ENCODE data around the gene TTYH2.

DNA sequence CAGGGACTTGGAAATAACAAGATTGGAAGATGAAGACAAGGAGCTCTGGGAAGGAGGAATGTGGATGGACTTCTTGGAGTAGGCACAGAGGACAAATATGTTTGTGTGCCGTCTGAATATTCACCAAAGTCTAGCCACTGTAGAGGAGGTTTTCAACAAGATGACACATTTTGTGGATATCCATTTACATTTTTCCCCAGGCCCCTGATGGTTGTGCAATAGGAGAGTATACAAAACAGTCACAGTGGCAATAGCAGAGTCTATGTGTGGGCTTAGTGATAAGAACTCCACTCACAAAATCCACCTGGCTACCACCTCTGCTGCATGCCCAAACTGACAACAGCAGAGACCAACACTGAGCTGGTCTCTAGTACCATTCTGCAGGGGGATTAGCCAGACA is 42.4 kb upstream of the TTYH2 start:
- TF ChIP-seq, protein P1, sequence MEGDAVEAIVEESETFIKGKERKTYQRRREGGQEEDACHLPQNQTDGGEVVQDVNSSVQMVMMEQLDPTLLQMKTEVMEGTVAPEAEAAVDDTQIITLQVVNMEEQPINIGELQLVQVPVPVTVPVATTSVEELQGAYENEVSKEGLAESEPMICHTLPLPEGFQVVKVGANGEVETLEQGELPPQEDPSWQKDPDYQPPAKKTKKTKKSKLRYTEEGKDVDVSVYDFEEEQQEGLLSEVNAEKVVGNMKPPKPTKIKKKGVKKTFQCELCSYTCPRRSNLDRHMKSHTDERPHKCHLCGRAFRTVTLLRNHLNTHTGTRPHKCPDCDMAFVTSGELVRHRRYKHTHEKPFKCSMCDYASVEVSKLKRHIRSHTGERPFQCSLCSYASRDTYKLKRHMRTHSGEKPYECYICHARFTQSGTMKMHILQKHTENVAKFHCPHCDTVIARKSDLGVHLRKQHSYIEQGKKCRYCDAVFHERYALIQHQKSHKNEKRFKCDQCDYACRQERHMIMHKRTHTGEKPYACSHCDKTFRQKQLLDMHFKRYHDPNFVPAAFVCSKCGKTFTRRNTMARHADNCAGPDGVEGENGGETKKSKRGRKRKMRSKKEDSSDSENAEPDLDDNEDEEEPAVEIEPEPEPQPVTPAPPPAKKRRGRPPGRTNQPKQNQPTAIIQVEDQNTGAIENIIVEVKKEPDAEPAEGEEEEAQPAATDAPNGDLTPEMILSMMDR (IDR thresholded peaks at IDR 0.05; ENCODE audit: insufficient read depth, low read length, poor library complexity, severe bottlenecking), result no peak
- no peak for TF ChIP-seq EZH2phosphoT487 (conservative IDR thresholded peaks at IDR 0.05; ENCODE audit: low read length)
